ENCODE data around the gene TYRO3. TPM values are rescaled to one million over a fixed set of nuclear protein-coding genes. Genes with fewer than 3 reads are reported as not detected.

TYRO3 gene
- total and polyA plus RNA-seq, 2 donors (not counting 1 experiment from before 2014, with no cell fraction given): 0.05 TPM; not detected in 1

DNA sequence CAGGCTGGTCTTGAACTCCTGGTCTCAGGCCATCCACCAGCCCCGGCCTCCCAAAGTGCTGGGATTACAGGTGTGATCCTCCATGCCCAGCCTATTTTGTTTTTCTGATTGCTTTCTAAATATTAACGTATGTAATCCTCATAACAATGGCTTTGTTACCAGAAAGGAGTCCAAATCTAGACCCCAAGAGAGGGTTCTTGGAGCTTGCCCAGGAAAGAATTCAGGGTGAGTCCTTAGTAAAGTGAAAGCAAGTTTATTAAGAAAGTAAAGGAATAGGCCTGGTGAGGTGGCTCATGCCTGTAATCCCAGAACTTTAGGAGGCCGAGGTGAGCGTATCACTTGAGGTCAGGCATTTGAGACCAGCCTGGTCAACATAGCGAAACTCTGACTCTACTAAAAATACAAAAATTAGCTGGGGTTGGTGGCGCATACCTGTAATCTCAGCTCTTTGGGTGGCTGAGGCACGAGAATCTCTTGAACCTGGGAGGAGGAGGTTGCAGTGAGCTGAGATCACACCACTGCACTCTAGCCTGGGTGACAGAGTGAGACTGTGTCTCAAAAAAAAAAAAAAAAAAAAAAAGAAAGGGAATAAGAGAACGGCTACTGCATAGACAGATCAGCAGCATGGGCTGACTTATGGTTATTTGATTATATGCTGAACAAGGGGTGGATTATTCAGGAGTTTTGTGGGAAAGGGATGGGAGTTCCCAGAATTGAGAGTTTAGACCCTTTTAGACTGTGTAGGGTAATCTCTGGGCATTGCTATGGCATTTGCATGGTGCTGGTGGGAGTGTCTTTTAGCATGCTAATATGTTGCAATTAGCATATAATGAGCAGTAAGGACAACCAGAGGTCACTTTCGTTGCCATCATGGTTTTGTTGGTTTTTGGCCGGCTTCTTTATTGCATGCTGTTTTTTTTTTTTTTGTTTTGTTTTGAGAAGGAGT is 36.1 kb downstream of the TYRO3 start:
- H3K27me3 Mint-ChIP-seq: peaks cover 27% of the 10 kb centered on the region
- 96% methylated on average over 8 of the region's 10 CpGs for WGBS (ENCODE audit: insufficient coverage)
- ATAC-seq (ENCODE audit: low read depth) (no peak), DNase-seq (no peak)
- no peaks in the 10 kb centered on the region for H3K79me2 ChIP-seq (ENCODE audit: control insufficient read depth, insufficient read depth, low read length)
- peaks cover 0 to 2% (median 0%) of the 10 kb centered on the region in 4 experiments for H3K27me3 ChIP-seq (replicated peaks in 1 of 4; ENCODE audit: control extremely low read depth in 1 of 4, control insufficient read depth in 3 of 4, insufficient read depth in 4 of 4, low read length in 3 of 4)
- no peak overlapping the region for H3K4me2 ChIP-seq (replicated peaks; ENCODE audit: low read depth, low read length, poor library complexity, severe bottlenecking)
- no peak overlapping the region for H2AFZ ChIP-seq (ENCODE audit: insufficient read depth, low read depth, low read length, poor library complexity, severe bottlenecking)
- no peaks in the 10 kb centered on the region for H3K9me3 Mint-ChIP-seq (ENCODE audit: insufficient read depth)
- H3K27ac ChIP-seq (ENCODE audit: low read length in 2 of 2): no peak overlapping the region
- H3K9me3 ChIP-seq (ENCODE audit: control extremely low read depth in 1 of 3, control insufficient read depth in 2 of 3, insufficient read depth in 1 of 3, low read length in 2 of 3): no peaks in the 10 kb centered on the region
- no peaks in the 10 kb centered on the region for H4K20me1 ChIP-seq (ENCODE audit: control insufficient read depth, insufficient read depth, low read length, poor library complexity, severe bottlenecking)
- intact Hi-C loops (cut with micrococcal nuclease): no loop called here
- no peaks in the 10 kb centered on the region for H3K4me1 ChIP-seq (ENCODE audit: control insufficient read depth in 2 of 2, insufficient read depth in 2 of 2, low read length in 2 of 2)
- ChIA-PET CTCF (interaction anchor here (2.5 kb wide), 1 partner anchor 9 kb away, joined by 11 read pairs; no protein-coding TSS in a partner anchor), POLR2A (interaction anchor here (0.6 kb wide), 1 partner anchor 753 kb away, joined by 3 read pairs; no protein-coding TSS in a partner anchor)
- no peak overlapping the region for H3K4me3 ChIP-seq (ENCODE audit: control extremely low read depth in 1 of 5, extremely low read depth in 1 of 5, insufficient read depth in 1 of 5, low read depth in 2 of 5, low read length in 4 of 5)
- TF ChIP-seq EZH2 (IDR thresholded peaks at IDR 0.05; ENCODE audit: borderline replicate concordance, insufficient read depth, low read depth, low read length, poor library complexity, severe bottlenecking): no peak
- TF ChIP-seq, protein P1, sequence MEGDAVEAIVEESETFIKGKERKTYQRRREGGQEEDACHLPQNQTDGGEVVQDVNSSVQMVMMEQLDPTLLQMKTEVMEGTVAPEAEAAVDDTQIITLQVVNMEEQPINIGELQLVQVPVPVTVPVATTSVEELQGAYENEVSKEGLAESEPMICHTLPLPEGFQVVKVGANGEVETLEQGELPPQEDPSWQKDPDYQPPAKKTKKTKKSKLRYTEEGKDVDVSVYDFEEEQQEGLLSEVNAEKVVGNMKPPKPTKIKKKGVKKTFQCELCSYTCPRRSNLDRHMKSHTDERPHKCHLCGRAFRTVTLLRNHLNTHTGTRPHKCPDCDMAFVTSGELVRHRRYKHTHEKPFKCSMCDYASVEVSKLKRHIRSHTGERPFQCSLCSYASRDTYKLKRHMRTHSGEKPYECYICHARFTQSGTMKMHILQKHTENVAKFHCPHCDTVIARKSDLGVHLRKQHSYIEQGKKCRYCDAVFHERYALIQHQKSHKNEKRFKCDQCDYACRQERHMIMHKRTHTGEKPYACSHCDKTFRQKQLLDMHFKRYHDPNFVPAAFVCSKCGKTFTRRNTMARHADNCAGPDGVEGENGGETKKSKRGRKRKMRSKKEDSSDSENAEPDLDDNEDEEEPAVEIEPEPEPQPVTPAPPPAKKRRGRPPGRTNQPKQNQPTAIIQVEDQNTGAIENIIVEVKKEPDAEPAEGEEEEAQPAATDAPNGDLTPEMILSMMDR (IDR thresholded peaks at IDR 0.05): no peak
- no peak overlapping the region for H3K9ac ChIP-seq (ENCODE audit: low read length)
- no peak overlapping the region for H3K27ac Mint-ChIP-seq
- no peaks in the 10 kb centered on the region for H3K36me3 ChIP-seq (replicated peaks in 1 of 2; ENCODE audit: control extremely low read depth in 1 of 2, control insufficient read depth in 1 of 2, extremely low read depth in 1 of 2, insufficient read depth in 2 of 2, low read length in 1 of 2)
- H3K4me1 Mint-ChIP-seq: no peaks in the 10 kb centered on the region
- no peak overlapping the region for H3K4me3 Mint-ChIP-seq

DNA sequence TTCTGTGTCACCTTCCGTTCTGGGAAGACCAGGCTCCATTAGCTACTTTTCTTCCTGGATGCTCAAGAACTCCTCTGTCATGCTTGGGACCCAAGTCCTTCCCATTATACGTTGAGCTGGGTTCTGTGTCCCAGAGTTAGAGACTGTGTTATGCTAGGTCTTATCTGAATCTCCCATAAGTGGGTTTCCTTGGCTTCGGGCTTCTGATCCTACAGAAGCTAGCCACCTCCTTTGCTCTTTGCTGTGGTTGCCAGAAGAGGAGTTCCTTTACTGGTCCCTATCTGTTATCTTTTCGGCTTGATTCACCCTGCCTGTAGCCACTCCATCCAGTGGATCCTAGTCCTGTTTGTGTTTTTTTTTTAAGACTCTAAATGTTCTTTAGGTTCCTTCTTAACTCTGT is 38.0 kb downstream of the TYRO3 start:
- CTCF ChIA-PET: no interaction called here
- Histone ChIP-seq H3K79me2 (ENCODE audit: control insufficient read depth, insufficient read depth, low read length) (no peaks in the 10 kb centered on the region), H2AFZ (ENCODE audit: insufficient read depth, low read depth, low read length, poor library complexity, severe bottlenecking) (no peak overlapping the region), H3K27me3 (replicated peaks in 1 of 4; ENCODE audit: control extremely low read depth in 1 of 4, control insufficient read depth in 3 of 4, insufficient read depth in 4 of 4, low read length in 3 of 4) (peaks cover 0 to 10% (median 0%) of the 10 kb centered on the region in 4 experiments), H3K4me2 (replicated peaks; ENCODE audit: low read depth, low read length, poor library complexity, severe bottlenecking) (no peak overlapping the region), H3K27ac (ENCODE audit: low read length in 2 of 2) (no peak overlapping the region), H3K36me3 (replicated peaks in 1 of 2; ENCODE audit: control extremely low read depth in 1 of 2, control insufficient read depth in 1 of 2, extremely low read depth in 1 of 2, insufficient read depth in 2 of 2, low read length in 1 of 2) (no peaks in the 10 kb centered on the region), H3K9ac (ENCODE audit: low read length) (no peak overlapping the region), H4K20me1 (ENCODE audit: control insufficient read depth, insufficient read depth, low read length, poor library complexity, severe bottlenecking) (no peaks in the 10 kb centered on the region), H3K9me3 (ENCODE audit: control extremely low read depth in 1 of 3, control insufficient read depth in 2 of 3, insufficient read depth in 1 of 3, low read length in 2 of 3) (no peaks in the 10 kb centered on the region), H3K4me1 (ENCODE audit: control insufficient read depth in 2 of 2, insufficient read depth in 2 of 2, low read length in 2 of 2) (no peaks in the 10 kb centered on the region), H3K4me3 (ENCODE audit: control extremely low read depth in 1 of 5, extremely low read depth in 1 of 5, insufficient read depth in 1 of 5, low read depth in 2 of 5, low read length in 4 of 5) (no peak overlapping the region)
- ATAC-seq (ENCODE audit: low read depth): no peak
- H3K27me3 Mint-ChIP-seq: peaks cover 27% of the 10 kb centered on the region
- POLR2A ChIA-PET: no interaction called here
- H3K4me1 Mint-ChIP-seq: no peaks in the 10 kb centered on the region
- WGBS (ENCODE audit: insufficient coverage): 83% methylated on average over 2 of the region's 4 CpGs
- TF ChIP-seq, protein P1 (IDR thresholded peaks at IDR 0.05): no peak
- no peak for TF ChIP-seq EZH2 (IDR thresholded peaks at IDR 0.05; ENCODE audit: borderline replicate concordance, insufficient read depth, low read depth, low read length, poor library complexity, severe bottlenecking)
- H3K27ac Mint-ChIP-seq: no peak overlapping the region
- no peak overlapping the region for H3K4me3 Mint-ChIP-seq
- DNase-seq: no peak
- no peaks in the 10 kb centered on the region for H3K9me3 Mint-ChIP-seq (ENCODE audit: insufficient read depth)
- intact Hi-C loops (cut with micrococcal nuclease): no loop called here
